Measurements from ENCODE around the gene ITGB2.
"Not testable (repeated sequence)": the region's sequence is repeated elsewhere in the genome, so short reads cannot be mapped to it uniquely, and the experiment has no call there.

ITGB2 gene

DNA sequence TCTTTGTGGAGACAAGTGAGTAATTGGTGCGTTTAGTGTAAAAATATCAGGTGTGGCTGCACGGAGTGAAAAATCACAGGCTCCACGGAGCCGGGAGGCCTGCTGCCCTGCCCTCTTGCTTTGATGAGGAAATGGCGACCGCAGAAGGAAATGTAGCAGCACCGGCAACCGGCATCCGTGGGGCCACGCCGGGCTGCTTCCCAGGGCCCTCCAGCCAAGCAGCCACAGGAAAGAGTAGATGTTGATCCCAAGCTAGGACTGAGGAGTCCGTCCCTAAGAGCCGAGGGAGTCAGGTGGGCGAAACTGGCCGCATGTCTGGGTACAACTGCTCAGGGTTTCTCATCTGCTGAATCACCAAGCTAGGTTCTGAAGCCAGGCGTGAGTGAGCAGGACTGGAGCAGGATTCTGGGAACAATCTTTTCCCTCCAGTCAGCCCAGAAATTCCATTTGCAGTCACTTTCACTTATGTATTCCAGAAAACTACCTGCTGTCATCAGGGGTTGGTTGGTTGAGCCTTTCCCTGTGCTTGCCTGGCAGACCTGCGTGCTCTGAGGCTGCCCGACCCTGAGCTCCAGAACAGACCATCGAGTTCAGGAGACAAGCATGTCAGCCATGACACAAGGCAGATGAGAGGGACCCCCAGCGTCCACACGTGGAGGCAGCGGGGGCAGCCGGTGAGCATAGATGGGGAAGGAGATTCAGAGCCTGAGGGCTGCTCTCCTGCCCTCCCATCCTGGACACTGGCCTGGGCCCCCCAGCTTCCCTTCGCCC lies 5.8 kb upstream of the ITGB2 start:
- DNase-seq, result peak; percentile 32

DNA sequence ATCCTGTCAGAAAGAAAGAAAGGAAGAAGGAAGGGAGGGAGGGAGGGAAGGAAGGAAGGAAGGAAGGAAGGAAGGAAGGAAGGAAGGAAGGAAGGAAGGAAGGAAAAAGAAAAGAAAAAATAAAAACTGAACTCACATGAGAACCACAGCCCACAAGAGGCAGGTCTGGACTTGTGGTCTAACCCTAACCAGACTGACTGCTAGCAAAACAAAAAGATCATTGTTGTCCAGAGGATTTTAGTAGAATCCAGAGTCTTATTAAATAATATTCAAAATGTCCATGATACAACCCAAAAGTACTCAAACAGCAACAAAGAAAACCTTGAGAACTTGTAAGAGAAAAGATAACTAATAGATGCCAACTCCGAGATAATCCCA lies 4.7 kb upstream of the ITGB2 start:
- DNase-seq, result no peak

DNA sequence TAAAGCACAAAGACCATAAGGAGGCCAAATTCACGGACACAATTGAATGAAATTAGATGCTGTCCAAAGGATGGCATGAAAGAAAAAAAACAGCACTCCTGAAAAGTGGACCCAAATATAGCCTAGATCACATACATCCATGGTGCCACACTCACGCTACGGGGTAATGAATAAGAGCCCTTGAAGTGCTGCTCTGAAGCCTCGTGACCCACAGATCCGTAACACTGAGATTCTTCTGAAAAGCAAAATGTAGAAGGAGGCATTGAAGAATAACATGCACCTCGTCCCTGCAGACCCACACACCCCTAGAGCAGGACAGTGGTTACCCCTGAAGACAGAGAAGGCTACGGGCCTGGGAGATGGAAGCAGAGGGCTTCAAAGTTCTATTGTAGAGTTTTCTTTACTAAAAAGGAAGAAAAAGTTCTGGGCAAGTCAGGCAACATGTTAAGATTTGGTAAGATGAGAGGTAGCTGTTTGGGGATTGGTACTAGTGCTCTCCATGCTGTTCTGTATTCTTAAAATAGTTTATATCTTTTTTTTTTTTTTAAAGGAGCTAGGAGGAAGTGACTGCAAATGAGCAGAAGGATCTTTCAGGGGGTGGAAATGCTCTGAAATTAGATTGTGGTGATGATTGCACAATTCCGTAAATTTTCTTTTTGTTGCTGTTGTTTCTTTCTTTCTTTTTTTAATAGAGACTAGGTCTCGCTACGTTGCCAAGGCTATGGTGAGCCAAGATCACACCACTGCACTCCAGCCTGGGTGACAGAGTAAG lies 4.1 kb upstream of the ITGB2 start:
- peak; percentile 54 for DNase-seq

DNA sequence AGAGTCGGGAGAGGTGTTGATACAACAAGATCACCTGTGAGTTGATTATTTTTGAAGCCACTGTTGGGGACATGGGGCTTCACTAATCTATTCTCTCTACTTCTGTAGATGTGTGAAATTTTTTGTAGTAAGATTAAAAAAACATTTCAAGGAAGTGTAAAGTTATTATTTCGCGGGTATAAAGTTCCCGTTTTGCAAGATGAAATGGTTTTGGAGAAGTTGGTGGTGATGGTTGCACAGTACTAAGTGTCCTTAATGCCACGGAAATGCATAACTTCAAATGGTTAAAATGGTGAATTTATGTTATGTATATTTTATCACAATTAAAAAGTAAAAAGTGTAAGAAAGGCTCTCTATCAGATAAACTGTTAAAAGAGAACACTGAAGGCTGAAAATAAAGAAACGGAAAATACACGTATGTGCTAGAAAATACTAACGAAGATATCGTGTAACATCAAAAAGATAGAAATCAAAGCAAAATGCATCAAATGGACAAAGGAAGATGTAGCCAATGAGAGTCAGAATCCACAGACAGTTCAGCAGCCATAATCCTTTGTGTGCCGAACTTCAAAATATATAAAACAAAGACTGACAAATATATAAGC lies 2.9 kb upstream of the ITGB2 start:
- DNase-seq, result no peak

DNA sequence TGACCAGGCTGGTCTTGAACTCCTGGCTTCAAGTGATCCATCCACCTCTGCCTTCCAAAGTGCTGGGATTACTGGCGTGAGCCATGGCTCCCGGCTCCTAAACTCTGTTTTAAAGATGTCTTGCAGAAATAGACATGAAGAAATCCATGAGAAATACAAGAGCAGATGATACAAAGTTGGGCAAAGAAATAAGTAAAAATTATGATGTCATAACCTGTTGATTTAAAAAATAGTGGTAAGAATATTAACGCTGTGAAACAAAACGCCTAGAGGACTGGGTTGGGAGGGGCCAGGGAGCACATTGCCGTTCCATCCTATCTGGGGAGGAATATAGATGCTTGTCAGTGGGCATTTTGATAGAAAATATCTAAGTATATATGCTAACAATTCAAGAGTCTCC lies 1.2 kb upstream of the ITGB2 start:
- DNase-seq, result no peak

DNA sequence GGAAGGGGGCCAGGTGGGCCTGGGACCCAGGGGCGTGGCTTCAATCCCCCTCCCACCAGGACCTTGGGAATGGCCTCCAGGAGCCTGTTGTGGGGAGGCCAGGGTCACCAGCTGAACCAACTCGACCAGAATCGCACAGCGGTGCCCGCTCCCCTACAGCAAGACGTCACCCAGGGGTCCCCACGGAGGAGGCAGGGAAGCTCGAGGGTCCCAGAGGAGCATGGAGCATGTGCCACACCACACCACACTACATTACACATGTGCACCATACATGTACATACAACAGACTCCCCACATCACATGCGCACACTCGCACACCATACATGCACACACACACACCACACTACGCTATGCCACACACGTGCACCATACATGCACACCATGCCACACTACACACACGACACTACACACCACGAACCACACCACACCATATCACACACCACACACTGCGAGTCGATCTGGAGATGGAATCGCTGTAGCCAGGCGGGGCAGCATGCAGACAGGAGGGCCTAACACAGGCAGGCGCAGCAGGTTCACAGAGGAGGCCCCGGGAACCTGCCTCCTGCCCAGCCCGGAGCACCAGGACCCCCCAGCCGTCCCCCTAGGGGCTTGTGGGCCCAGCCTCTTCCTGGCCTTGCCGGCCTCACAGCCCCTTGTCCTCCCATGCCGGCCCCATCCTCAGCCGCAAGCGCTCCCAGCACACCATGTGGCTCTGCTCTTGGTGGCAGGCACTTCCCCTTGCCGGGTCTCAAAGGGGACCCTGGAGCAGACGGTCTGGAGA lies 596 bp downstream of the ITGB2 start:
- no peak for DNase-seq

DNA sequence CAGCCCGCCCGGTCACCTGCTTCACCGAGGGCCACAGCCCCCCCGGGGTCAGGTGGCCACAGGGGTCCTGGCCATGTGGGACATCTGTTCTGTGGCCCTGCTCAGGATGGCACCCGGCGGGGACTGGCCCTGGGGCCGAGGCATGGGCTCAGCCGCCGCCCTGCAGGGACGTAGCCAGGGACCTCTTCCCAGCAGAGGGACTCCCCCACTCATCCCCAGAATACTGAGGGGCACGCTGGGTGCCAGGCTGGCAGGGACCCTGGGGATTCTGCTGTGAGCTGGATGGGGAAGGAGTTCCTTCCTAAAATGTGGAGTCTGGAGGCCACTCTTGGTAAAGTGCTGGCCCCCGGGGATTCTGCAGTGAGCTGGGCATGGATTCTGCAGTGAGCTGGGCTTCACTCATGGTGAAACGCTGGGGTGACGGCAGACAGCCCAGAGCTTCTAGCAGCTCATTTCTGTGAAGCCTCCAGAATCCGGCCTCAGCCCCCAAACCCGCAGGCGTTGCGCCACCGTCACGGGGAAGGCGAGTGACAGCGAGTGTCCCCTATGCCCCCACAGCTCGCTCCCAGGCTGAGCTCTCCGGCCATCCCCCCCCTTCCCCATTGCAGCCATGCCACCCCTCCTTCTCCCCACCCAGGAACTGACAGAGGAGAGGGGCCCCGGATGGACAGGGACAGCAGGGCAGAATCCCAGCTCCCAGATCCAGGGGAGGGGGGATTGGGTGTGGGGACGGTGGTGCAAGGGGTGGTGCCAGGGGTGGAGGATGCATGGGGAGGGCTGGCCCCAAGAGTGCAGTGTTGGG lies 1.4 kb downstream of the ITGB2 start:
- DNase-seq, result no peak

DNA sequence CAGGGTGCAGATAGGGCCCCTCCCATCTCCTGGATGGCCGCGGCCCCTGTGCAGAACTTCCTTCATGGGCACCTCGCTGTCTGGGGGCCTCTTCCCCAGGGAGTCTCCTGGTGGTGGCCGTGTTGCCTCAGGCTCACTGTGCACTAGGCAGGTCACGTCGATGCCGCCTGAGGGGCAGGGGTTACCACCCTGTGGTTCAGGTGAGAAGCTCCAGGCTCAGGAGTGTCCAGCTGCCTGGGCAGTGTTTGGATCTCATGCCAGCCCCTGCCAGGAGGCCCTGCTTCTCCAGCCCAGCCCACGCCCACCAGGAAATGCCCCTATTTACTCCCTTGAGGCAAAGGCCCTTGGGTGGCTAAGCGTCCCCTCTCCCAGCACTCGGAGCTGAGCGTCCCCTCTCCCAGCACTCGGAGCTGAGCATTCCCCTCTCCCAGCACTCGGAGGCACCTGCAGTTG lies 2.1 kb downstream of the ITGB2 start:
- DNase-seq, result no peak

DNA sequence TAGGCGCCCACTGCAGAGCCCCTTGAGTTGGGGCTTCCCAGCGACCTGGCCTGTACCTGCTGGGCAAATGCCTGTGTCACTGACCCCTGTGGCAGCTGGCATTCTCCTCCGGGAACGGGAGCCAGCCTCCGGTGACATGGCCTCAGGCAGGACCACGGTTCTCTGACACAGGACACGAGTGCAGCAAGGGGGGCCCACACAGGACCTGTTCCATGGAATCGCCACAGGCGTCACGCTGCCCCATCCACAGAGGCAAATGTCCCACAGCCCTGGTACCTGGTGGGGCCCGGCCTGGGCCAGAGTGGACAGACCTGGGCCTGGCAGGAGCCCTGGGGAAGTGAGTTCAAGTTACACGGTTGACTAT lies 2.6 kb downstream of the ITGB2 start:
- no peak for DNase-seq

DNA sequence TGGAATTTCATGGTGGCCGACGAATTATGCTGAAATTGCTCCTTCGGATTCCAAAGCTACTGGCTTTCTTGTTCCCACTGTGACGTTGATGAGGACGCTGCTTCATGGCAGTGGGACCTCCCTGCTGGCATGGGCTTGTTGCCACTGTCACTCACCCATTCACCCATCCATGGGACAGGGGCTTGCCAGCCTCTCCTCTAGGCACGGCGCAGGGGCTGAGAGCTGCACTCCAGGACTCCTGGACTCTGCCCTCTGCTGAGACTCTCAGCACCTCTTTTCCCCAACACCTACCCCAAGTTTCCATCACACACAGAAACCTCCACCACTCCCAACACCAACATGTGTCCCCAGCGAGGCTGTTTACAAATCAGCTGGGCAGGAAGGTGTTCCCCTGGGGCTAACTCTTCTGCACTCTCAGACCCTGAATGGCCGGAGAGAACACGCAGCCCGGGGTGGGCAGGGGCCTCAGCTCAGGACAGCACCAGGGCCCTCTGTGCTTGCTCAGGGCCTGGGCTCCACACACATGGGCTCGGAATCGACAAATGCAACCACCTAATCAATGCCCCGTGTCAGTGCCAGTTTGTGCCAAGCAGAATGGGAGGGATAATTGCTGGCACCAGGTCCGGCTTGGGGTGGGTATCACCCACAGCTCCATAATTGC lies 3.1 kb downstream of the ITGB2 start:
- DNase-seq, result no peak

DNA sequence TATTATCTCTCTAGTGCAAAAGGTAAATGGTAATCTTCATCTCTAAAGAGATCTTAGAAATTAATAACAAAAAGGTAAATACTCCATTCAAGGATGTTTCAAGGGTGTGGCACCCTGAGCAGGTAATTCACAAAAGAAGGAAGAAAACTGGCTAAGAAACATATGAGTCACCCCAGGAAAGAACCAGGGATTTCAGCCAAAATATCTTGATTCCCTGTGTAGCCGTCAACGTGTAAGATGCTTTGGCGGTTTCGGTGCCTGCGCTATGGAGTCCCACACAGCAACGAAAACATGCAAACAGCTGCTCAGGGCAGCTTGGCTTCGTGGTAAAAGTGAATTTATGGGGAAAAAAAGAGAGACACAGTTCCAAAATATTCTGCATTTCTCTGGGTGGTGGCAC lies 3.7 kb downstream of the ITGB2 start:
- DNase-seq, result no peak

DNA sequence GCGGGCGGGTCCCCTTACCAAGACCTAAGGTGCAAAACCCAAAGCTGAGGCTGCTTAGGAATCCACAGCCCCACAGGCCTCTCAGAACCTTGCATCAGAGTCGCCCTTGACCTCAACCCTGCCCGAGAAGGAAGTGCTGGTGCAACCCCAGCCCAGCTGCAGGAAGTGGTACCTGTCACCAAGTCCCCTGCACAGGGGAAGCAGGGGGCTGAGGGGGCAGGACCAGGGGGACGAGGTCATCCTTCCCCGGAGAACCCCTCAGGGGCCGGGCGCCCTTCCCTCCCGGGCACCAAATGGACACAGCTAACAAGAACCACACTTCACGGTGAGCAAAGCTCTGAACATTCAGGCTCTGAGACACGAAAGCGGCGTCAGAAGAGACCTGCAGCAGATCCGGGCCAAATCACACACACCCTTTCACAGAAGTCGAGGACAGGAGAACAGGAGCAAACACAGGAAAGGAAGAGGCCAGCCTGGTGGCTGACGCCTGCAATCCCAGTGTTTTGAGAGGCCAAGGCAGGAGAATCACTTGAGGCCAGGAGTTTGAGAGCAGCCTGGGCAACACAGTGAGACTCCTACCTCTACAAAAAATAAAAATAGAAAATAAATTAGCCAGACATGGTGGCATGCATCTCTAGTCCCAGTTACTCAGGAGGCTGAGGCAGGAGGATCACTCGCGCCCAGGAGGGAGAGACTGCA lies 6.4 kb downstream of the ITGB2 start:
- no peak for DNase-seq

DNA sequence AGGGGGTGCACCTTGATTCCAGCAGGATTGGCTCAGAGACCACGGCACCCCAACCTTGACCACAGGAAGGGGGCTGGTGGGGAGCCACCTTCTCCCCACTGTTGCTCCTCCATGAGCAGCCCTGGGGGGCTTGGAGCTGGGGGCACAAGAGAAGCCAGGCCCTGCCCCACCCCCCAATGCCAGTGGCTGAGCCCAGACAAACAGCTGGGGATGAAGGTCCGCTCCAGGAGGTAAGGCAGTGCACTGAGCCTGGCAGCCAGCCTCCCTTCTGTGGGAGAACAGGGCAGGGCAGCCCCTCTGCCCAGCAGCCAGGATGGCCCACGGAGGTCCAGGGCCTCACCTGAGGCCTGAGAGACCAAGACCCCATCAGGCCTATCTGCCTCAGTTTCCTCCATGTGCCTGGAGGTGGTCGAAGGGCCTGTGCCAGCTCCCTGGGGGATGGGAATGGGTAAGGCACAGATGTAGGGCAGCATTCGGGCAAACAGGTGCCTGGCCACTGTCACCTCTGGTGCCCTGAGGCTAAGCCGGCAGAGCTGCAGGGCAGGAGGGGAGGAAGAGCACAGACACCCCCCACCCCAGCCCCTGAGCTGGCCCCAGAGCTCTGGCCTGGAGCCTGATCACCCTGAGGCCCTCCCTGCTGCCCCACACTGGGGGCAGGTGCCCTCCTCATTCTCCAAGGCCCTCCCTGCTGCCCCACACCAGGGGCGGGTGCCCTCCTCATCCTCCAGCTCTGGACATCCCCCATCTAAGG lies 7.1 kb downstream of the ITGB2 start:
- no peak for DNase-seq

DNA sequence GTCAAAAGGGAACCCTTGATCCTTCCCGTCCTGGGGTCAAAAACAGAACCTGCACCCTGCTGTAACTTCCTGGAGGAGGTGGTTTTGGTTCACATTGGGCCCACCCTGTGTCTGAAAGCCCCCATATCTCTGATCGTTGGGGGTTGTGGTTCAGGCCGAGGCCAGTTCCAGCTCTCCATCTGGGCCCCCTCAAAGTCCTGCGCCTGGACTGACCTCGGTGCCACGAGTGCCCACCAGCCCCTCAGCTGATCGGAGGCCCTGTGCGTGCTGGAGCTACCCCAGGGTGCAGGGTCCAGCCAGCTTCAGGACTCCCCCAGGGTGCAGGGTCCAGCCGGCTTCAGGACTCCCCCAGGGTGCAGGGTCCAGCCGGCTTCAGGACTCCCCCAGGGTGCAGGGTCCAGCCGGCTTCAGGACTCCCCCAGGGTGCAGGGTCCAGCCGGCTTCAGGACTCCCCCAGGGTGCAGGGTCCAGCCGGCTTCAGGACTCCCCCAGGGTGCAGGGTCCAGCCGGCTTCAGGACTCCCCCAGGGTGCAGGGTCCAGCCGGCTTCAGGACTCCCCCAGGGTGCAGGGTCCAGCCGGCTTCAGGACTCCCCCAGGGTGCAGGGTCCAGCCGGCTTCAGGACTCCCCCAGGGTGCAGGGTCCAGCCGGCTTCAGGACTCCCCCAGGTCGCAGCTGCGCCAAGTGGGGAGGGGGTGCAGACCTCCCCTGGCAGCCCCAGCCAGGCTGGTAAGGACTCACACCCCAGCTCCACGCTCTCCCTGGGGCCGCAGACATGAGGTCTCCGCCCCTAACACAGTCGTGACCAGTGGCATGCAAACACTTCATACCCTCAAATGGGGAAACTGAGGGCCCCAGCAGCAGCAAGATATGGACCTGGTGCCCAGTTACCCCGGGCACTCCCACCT lies 7.9 kb downstream of the ITGB2 start:
- not testable (repeated sequence) for DNase-seq

DNA sequence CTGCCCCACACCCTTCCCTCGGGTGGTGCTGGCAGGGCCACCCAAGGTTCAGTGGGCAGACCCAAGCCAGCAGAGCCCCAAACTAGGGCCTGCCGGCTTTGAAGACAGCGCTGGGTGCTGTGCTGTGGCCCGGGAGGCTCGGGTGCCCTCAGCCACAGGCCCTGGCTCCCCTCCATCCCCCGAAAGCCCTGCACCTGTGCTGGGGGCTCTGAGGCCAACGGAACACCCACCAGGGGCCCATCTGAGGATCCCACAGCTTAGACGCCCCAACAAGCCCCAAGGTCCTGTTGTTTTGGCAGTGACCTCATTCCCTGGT lies 8.6 kb downstream of the ITGB2 start:
- no peak for DNase-seq

DNA sequence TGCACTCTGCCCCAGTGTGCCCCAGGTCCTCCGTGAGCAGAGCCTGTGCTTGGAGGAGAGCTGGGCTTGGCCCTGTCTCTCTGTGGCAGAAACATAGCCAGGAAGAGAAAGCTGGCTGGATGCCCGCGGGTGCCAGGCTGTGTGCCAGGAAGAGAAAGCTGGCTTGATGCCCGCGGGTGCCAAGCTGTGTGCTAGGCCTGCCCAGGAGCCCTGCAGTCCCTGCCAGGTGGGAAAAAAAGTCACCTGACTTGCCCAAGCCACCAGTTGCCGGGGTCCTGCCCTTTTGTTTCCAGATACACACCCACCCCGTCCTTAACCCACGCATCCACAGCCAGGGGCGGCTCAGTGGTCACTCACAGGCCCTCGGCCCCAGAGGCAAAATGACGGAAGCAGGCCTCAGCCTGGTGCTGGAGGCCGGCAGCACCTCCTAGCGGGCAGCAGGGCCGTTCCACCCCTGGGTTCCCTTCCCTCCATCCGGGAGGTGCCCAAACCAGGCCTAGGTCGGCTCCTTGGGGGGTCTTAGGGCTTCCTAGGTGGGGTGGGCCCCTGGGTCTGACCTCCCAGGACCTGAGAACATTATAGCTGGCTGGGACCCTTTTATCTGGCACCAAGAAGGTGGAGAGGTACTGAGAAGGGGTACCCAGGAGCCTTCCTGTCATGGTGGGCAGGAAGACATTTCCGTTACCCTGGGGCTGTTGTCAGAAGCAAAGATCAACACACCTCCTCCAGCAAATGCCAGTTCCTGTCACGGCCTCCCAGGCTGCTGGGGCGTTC lies 9.1 kb downstream of the ITGB2 start:
- no peak for DNase-seq

DNA sequence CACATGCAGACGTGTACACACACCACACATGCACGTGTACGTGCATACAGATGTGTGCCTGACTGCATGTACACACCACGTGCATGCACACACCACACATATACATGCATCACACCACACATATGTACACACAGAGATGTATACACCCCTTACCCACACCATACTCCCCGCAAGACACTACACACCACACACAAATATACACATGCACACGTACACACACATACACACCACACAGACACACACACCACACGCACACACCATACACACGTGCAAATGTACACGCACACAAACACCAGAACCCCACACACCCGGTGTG lies 9.7 kb downstream of the ITGB2 start:
- no peak for DNase-seq

DNA sequence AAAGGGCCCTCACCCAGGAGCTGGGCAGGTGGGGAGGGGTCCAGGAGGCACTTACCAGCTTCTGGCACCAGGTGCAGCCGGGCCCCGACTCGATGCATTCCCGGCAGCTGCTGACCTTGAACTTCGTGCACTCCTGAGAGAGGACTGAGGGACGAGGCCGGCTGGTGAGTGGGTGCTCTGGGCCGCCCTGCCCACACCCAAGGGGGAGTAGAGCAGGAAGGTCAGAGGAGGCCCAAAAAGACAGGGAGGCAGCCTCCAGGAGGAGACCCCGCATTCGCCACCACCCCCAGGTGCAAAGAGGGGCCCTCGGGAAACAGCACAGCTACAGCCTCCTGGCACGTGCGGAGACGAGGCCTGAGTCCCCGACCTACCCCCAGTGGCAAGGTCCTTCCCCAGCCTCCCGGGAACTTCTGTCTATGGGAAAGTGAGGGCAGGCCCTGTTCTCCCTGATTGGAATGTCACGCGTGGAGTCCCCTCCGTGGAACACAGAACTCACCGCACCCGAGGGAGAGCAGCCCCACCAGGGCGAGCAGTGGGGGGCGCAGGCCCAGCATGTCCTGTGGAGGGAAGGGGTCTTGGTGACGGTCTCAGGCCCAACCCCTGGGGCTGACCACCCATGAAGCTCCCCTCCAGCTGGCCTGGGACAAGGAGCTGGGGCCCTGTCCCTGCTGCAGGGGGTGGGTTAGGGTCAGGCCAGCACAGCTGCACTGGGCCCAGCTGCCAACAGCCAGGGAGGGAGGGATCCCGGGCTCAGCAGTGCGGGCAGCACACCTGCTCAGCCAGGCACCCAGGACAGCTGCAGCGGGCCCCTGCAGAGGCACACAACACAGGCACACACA lies 10.3 kb downstream of the ITGB2 start:
- no peak for DNase-seq

All from fibroblast of skin of scalp (primary cell).